ENCODE data around the gene SORBS1.

SORBS1 gene

GRCh38 chr10:95277201-95277570 lies 284.0 kb downstream of the SORBS1 start:
- DNase-seq (ENCODE audit: low read depth, low spot score), result no peak
- in situ Hi-C loops (cut with HindIII; ENCODE audit: low sequenced_read_pairs), result no loop called here
- no peak overlapping the region for H3K4me3 ChIP-seq (ENCODE audit: low read depth, low read length)
- no peak for TF ChIP-seq CTCF (IDR thresholded peaks at IDR 0.05; ENCODE audit: low read depth, low read length)

DNA sequence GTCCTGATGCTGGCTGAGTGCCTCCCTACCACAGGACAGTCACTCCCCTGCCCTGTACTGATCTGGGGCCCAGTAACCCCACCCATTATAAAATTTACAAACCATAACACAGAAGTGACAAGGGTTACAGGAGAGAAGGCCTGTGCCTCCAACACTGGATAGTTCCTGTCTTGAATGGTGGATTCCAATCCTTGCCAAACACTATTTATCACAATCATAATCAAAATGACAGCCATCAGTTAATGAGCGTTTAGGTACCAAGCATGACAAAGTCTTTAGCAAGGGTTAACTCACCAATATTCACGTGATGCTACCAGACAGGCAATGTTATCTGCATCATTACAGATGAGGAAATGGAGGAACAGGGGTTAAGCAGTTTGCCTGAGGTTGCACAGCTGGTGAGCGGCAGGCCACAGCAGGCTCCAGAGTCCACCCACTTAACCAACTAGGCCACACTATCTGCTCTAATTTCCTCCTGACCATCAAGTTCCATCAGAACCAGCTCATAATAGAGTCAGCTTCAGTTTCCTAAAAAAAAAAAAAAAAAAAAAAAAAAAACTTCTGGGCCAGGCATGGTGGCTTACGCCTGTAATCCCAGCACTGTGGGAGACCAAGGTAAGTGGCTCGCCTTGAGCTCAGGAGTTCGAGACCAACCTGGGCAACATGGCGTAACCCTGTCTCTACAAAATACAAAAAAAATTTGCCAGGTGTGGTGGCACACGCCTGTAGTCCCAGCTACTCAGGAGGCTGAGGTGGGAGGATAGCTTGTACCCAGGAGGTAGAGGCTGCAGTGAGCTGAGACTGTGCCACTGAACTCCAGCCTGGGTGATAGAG lies 284.6 kb downstream of the SORBS1 start:
- no peak for TF ChIP-seq CTCF (IDR thresholded peaks at IDR 0.05; ENCODE audit: low read depth, low read length)
- in situ Hi-C loops (cut with HindIII; ENCODE audit: low sequenced_read_pairs), result no loop called here
- DNase-seq (ENCODE audit: low read depth, low spot score), result no peak
- H3K4me3 ChIP-seq (ENCODE audit: low read depth, low read length), result no peak overlapping the region

GRCh38 chr10:95275726-95276366 lies 285.3 kb downstream of the SORBS1 start:
- DNase-seq (ENCODE audit: low read depth, low spot score), result peak; percentile 68
- in situ Hi-C loops (cut with HindIII; ENCODE audit: low sequenced_read_pairs), result no loop called here
- no peak overlapping the region for H3K4me3 ChIP-seq (ENCODE audit: low read depth, low read length)
- no peak for TF ChIP-seq CTCF (IDR thresholded peaks at IDR 0.05; ENCODE audit: low read depth, low read length)

GRCh38 chr10:95273393-95274312 lies 287.5 kb downstream of the SORBS1 start:
- DNase-seq (ENCODE audit: low read depth, low spot score), result peak; percentile 80
- no peak for TF ChIP-seq CTCF (IDR thresholded peaks at IDR 0.05; ENCODE audit: low read depth, low read length)
- no peak overlapping the region for H3K4me3 ChIP-seq (ENCODE audit: low read depth, low read length)
- in situ Hi-C loops (cut with HindIII; ENCODE audit: low sequenced_read_pairs), result no loop called here

GRCh38 chr10:95268438-95268837 lies 292.7 kb downstream of the SORBS1 start:
- in situ Hi-C loops (cut with HindIII; ENCODE audit: low sequenced_read_pairs), result no loop called here
- peak; percentile 74 for DNase-seq (ENCODE audit: low read depth, low spot score)
- TF ChIP-seq CTCF (IDR thresholded peaks at IDR 0.05; ENCODE audit: low read depth, low read length), result no peak
- H3K4me3 ChIP-seq (ENCODE audit: low read depth, low read length), result no peak overlapping the region

- in situ Hi-C loops (cut with HindIII; ENCODE audit: low sequenced_read_pairs), result no loop called here
- no peak overlapping the region for H3K4me3 ChIP-seq (ENCODE audit: low read depth, low read length)
- TF ChIP-seq CTCF (IDR thresholded peaks at IDR 0.05; ENCODE audit: low read depth, low read length), result no peak
- DNase-seq (ENCODE audit: low read depth, low spot score), result no peak
Observed at GRCh38 chr10:95267251-95267650, 293.9 kb downstream of the SORBS1 start.

All from astrocyte of the spinal cord (primary cell).